Measurements from ENCODE around the gene CNKSR3.
A peak's percentile ranks its signal among the peaks of the same experiment; 100 is the strongest.

The CNKSR3 gene

DNA sequence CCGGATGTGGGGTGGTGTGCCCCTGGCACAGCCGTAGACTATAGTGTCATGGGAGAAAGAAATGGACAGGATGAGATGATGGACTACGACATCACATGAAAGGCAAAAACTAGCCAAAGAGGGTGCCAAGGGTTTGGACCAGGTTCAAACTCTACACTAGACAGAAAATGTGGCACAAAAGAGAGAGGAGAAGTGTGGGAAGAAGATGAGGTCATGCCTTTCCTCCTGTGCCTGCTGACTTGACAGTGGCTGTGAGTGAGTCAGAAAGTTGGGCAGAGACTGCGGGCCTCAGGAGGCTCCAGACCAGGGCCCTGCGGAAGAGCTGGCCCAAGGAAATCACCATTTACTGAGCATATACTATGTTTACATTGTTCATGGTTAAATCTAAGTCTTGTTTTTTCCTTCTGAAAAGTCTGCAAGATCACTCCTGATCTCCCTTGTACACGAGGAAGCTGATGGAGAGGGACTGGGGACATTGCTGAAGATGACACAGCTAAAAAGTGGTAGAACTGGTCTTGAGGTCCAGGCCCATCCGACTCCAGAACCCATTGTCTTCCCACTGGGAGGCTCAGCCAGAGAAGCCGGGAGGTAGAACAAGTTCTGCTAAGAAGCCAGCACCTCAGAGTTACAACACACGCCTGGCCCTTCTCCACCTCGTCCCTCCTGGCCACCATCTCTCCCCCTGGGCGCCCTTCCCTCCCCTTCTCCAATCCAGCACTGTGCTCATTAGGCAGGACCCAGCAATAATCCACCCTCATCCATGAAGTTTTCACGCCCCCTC lies 35.6 kb downstream of the CNKSR3 start:
- no peak overlapping the region for H3K4me3 ChIP-seq (replicated peaks in 1 of 2; ENCODE audit: low read depth in 2 of 2, low read length in 2 of 2)
- peak; percentile 79 to 83 for DNase-seq (ENCODE audit: low read depth in 2 of 2)
- TF ChIP-seq, protein P1, sequence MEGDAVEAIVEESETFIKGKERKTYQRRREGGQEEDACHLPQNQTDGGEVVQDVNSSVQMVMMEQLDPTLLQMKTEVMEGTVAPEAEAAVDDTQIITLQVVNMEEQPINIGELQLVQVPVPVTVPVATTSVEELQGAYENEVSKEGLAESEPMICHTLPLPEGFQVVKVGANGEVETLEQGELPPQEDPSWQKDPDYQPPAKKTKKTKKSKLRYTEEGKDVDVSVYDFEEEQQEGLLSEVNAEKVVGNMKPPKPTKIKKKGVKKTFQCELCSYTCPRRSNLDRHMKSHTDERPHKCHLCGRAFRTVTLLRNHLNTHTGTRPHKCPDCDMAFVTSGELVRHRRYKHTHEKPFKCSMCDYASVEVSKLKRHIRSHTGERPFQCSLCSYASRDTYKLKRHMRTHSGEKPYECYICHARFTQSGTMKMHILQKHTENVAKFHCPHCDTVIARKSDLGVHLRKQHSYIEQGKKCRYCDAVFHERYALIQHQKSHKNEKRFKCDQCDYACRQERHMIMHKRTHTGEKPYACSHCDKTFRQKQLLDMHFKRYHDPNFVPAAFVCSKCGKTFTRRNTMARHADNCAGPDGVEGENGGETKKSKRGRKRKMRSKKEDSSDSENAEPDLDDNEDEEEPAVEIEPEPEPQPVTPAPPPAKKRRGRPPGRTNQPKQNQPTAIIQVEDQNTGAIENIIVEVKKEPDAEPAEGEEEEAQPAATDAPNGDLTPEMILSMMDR (IDR thresholded peaks at IDR 0.05; ENCODE audit: low read depth, low read length): no peak

DNA sequence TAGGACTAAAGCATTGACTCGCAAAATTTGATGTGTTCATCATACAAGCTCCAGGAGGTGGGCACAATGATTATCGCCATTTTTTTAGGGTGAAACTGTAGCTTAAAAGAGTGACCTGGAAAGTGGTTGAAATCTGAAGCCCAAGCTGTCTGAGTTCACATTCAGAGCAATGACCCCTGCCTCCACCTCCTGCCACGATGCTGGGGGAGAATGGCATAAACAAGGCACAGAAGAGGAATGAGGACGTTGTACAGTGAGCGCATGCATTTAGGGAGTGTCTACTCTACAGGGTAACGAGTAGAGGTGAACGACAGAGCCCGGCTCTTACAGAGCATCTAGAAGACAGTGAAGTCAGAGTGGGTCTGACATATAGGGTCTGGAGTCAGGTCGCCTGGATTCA lies 37.2 kb downstream of the CNKSR3 start:
- TF ChIP-seq, protein P1 (IDR thresholded peaks at IDR 0.05; ENCODE audit: low read depth, low read length): no peak
- no peak for DNase-seq (ENCODE audit: low read depth in 2 of 2)

DNA sequence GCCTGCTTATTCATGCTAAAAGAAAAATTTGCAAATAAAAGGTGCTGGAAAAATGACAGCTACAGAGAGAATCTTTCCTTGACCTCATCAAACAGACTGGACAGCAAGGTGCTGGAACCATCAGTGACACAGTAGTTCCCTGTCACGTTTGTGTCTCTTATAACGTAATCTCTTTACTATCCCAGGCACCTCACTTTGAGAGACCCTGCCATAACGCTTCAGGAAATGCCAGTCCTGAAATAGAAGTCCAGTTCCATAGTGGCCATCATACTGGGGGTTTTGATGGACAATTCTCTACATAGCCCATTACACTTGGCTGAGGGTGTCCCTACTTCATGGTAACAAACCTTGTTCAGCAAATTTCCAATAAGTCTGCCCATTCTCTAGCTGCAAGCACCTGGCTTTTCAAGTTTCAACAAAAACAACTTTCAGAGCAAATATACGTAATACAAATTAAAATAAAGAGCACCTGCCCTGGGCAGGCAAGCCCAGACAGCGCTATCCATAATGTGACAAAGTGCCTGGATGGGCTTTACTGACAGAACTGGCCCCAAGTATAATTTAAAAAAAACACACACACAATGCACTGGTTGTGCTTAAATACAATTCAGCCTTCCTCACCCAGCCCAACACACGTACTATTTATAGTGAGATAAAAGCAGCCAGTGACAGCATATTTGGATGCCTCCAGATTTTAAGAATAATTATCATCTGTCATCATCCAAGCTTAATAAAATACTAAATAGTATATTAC lies 38.7 kb downstream of the CNKSR3 start:
- DNase-seq (ENCODE audit: low read depth in 2 of 2): no peak
- TF ChIP-seq, protein P1 (IDR thresholded peaks at IDR 0.05; ENCODE audit: low read depth, low read length): no peak
- no peak overlapping the region for H3K4me3 ChIP-seq (replicated peaks in 1 of 2; ENCODE audit: low read depth in 2 of 2, low read length in 2 of 2)

More for the DNA sequence above, 37.2 kb downstream of the CNKSR3 start:
- no peak overlapping the region for H3K4me3 ChIP-seq (replicated peaks in 1 of 2; ENCODE audit: low read depth in 2 of 2, low read length in 2 of 2)

DNA sequence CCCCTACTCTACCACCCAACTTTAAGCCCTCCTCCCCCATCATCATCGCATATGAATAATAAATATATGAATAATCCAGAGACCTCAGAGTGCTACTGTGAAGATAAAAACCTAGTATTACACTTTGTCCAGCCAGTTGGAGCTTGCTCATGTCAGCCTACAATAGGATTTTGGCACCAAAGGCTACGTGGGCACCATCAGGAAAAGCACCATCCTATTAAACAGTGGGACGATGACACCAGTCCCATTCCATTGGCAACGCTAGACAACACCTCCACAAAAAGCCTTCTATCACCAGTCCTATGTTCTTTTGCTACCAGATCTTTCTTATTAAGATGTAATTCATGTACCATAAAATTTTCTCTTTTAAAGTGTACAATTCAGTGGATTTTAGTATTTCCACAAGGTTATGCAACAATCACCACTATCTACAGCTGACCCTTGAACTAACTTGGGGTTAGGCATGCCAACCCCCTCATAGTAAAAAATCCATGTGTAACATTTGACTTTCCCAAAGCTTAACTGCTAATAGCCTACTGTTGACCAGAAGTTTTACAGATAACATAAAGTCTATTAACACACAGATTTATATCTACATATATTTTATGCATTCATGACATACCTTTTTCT lies 41.1 kb downstream of the CNKSR3 start:
- no peak for DNase-seq (ENCODE audit: low read depth in 2 of 2)
- TF ChIP-seq, protein P1 (IDR thresholded peaks at IDR 0.05; ENCODE audit: low read depth, low read length): no peak
- no peak overlapping the region for H3K4me3 ChIP-seq (replicated peaks in 1 of 2; ENCODE audit: low read depth in 2 of 2, low read length in 2 of 2)

DNA sequence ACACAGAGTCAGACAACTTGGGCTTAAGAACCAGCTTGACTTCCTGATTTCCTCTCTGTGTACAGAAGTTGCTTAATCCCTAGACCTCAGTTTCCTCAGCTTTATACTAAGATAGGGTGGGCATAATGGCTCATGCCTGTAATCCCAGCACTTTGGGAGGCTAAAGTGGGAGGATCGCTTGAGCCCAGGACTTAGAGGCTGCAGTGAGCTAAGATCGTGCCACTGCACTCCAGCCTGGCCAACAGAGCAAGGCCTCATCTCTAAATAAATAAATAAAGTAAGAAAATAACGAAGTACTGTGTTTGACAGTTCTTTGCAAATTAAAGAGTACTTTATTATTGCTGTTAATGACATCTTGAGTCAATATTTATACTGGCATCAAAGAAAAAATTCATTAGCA lies 41.7 kb downstream of the CNKSR3 start:
- TF ChIP-seq, protein P1 (IDR thresholded peaks at IDR 0.05; ENCODE audit: low read depth, low read length): no peak
- DNase-seq (ENCODE audit: low read depth in 2 of 2): no peak
- no peak overlapping the region for H3K4me3 ChIP-seq (replicated peaks in 1 of 2; ENCODE audit: low read depth in 2 of 2, low read length in 2 of 2)

DNA sequence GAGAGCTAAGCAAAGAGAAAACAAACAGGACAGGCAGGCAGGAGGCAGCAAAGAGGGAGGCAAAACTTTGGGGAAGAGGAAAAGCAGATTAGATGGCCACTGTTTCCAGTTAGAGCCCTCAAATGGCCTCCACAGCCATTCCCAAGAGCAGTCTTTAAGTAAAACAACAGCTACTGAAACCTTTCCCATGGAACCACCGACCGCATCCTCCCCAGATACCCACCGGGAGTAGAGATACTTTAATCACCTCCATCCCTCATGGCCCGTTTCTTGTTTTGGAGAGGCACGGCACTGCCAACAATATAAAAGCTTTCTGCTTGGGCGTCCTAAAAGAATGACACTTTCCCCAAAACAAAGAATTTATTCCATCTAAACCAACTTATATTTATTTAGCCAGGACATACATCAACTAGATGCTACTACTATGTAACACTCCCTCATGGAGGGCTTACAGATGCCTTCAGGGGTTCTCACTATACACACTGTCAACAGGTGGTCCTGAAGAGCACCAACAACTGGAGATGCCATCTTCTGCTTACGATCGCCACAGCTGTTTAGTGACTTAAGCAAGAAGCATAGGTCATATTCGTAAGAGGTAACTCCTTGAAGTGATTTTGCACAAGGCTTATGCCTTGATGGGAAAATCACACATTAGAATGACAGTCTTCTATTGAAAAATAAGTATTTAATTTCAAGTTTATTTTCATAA lies 43.4 kb downstream of the CNKSR3 start:
- no peak for DNase-seq (ENCODE audit: low read depth in 2 of 2)
- TF ChIP-seq, protein P1 (IDR thresholded peaks at IDR 0.05; ENCODE audit: low read depth, low read length): no peak

More for the DNA sequence above, 43.4 kb downstream of the CNKSR3 start:
- no peak overlapping the region for H3K4me3 ChIP-seq (replicated peaks in 1 of 2; ENCODE audit: low read depth in 2 of 2, low read length in 2 of 2)
